ENCODE results near the gene MVP.
"Not testable (repeated sequence)": the region's sequence is repeated elsewhere in the genome, so short reads cannot be mapped to it uniquely, and the experiment has no call there.

The MVP gene

GRCh38 chr16:29815793-29816693, 4.2 kb upstream of the MVP start, which contains the start of gene PAGR1:
Gene PAGR1 (plus strand): TSS chr16:29816152. CDS start chr16:29816526, 374 bp downstream.
- DNase-seq = peak; percentile 98 to 99

DNA sequence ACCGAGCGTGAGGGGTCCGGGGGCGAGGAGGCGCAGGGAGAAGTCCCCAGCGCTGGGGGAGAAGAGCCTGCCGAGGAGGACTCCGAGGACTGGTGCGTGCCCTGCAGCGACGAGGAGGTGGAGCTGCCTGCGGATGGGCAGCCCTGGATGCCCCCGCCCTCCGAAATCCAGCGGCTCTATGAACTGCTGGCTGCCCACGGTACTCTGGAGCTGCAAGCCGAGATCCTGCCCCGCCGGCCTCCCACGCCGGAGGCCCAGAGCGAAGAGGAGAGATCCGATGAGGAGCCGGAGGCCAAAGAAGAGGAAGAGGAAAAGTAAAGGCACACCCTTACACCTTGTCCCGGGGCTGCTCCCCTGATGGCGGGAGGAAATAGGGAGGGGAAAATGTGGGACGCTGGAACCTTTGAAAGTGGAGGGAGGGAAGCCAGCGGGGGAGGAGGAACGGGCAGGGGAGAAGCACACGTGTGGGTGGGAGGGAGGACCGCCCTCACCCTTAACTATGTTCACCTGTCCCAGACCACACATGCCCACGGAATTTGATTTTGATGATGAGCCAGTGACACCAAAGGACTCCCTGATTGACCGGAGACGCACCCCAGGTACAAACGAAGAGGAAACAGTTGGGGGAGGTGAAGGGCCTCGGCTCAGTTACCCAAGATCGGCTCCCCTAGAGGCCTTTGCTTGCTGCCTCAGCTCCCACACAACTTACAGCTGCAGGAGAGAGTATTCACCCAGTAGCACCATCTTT, 3.4 kb upstream of the MVP start:
- DNase-seq = peak; percentile 45 to 89

DNA sequence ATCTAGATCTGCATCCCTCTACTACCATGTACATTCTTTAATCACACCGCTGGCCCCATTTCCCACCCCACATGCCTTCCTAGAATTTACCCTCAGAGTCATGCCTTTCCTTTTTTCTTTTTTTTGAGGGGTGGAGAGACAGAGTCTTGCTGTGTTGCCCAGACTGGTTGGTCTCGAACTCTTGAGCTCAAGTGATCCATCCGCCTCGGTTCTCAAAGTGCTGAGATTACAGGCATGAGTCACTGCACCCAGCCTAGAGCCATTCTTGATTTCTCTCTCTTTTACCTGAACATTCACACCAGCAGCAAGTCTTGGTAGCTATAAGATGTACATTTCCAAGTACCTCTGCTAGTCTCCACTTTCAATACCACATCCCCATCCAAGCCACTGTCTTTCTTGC, 2.2 kb upstream of the MVP start:
- DNase-seq = no peak

- DNase-seq = no peak
These were observed 756 bp upstream of the MVP start for GRCh38 chr16:29819506-29819905.

- peak; percentile 45 to 69 for DNase-seq
These were observed 724 bp downstream of the MVP start for GRCh38 chr16:29820730-29821642.

DNA sequence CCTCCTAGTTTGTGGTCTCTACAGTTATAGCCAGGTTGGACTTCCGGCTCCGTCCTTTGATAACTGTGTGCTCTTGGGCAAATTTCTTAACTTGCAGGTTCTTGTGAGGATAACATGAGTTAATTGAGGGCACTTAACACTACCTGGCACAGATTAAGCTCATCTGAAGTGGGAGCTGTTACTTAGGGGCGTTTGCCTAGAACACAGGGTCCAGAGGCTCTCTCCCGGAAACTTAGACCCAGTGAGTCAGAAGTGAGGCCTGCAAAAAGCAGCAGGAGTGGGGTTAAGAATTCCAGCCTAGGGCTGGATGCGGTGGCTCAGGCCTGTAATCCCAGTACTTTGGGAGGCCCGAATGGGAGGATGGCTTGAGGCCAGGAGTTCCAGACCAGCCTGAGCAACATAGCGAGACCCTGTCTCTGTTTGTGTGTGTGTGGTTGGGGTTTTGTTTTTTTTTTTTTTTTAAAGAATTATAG, 1.4 kb downstream of the MVP start:
- peak; percentile 47 to 83 for DNase-seq

GRCh38 chr16:29824589-29825144, 4.4 kb downstream of the MVP start:
- peak in 1 of 2 experiments; percentile 80 for DNase-seq

GRCh38 chr16:29825145-29826044, 5.1 kb downstream of the MVP start:
- DNase-seq = peak in 1 of 2 experiments; percentile 68

DNA sequence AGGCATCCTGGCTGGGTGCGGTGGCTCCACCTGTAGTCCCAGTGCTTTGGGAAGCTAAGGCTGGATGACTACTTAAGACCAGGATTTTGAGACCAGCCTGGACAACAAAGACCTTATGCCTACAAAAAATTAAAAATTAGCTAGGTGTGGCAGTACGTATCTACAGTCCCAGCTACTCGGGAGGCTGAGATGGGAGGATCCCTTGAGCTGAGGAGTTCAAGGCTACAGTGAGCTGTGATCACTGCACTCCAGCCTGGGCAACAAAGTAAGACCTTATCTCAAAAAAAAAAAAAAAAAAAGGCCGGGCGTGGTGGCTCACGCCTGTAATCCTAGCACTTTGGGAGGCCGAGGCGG, 6.1 kb downstream of the MVP start:
- no peak for DNase-seq

GRCh38 chr16:29830774-29831173, 10.5 kb downstream of the MVP start:
- no peak for DNase-seq

- no peak for DNase-seq
These were observed 11.2 kb downstream of the MVP start for GRCh38 chr16:29831490-29831889.

DNA sequence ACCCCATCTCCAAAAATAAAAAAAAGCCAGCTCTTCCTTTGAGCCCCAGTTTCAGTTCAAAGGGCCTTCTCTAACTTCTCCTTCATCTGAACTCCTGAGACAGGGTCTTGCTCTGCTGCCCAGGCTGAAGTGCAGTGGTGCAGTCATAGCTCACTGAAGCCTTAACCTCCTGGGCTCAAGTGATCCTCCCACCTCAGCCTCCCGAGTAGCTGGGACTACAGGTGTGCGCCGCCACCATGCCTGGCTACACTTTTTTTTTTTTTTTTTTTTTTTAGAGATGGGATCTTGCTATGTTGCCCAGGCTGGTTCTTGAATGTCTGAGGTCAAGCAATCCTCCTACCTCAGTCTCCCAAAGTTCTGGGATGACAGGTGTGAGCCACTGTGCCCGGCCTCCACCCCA, 13.0 kb downstream of the MVP start:
- not testable (repeated sequence) for DNase-seq

GRCh38 chr16:29834079-29834478, 13.8 kb downstream of the MVP start:
- no peak for DNase-seq

DNA sequence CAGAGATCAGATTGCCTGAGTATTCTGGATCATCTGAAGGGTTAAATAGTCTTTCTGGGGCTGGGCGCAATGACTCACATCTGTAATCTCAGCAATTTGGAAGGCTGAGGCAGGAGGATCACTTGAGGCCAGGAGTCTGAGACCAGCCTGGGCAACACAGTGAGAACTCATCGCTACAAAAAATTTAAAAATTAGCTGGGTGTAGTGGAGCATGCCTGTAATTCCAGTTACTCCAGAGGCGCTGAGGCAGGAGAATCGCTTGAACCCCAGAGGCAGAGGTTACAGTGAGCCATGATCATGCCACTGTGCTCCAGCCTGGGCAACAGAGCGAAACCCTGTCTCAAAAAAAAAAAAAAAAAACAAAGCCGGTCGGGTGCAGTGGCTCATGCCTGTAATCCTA, 15.7 kb downstream of the MVP start:
- DNase-seq = no peak

- no peak for DNase-seq
These were observed 16.4 kb downstream of the MVP start for GRCh38 chr16:29836623-29837022.

- no peak for DNase-seq
These were observed 17.6 kb downstream of the MVP start for GRCh38 chr16:29837841-29838240.

DNA sequence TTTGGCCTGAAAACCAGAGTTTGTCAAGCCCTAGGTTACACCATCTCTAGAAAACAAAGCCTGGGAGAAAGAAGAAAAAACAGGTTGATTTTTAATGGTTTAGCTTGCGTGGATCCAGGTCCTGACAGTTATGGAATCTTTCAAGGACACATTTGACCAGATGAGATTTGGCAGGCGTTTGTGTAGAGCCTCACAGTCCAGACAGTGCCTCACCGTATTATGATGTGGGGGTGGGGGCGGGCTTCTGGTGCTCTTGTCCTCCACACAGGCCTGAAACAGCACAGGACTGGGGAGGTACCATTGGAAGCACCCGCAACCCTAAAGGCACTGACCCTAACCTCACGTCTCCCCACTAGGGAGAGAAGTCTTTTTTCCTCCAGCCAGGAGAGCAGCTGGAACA, 19.6 kb downstream of the MVP start:
- no peak for DNase-seq

GRCh38 chr16:29840240-29840639, 20.0 kb downstream of the MVP start:
- no peak for DNase-seq

- DNase-seq = no peak
These were observed 21.4 kb downstream of the MVP start for GRCh38 chr16:29841631-29842030.

DNA sequence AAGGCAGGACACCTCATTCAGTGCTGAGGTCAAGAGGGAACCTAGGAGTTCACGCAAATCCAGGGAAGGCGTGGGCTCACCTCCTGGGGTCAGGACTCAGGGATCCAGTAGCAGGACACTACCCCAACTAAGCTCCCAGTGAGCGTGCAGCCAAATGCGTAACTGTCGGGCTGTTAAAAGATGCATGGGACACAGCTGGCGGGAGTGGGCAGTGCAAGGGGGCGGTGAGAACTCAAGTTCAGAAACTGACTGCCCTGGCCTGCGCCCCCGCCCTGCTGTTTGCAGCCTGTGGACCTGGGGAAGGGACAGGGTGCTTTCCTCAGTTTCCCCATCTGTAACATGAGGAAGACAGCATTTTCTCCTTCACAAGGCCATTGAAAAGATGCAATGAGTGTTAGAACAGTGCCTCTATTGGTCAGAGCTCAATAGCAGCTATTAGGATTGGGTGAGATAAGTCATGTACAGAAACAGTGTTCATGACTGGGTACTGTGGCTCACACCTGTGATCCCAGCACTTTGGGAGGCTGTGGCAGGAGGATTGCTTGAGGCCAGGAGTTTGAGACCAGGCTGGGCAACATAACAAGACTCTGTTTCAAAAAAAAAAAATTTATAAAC, 22.6 kb downstream of the MVP start:
- DNase-seq = no peak

- no peak for DNase-seq
These were observed 23.7 kb downstream of the MVP start for GRCh38 chr16:29843931-29844330.
